HG03432 (cell line): Measurements from ENCODE around the gene RBCK1.

Source experiments
- ATAC-seq: cut with Tn5 transposase; IDR thresholded peaks from one replicate; pipeline ENCODE4 v1.9.1; 2021; ENCODE audit warnings: mild to moderate bottlenecking, moderate library complexity; ENCODE audit not compliant: unreplicated experiment

The RBCK1 gene

DNA sequence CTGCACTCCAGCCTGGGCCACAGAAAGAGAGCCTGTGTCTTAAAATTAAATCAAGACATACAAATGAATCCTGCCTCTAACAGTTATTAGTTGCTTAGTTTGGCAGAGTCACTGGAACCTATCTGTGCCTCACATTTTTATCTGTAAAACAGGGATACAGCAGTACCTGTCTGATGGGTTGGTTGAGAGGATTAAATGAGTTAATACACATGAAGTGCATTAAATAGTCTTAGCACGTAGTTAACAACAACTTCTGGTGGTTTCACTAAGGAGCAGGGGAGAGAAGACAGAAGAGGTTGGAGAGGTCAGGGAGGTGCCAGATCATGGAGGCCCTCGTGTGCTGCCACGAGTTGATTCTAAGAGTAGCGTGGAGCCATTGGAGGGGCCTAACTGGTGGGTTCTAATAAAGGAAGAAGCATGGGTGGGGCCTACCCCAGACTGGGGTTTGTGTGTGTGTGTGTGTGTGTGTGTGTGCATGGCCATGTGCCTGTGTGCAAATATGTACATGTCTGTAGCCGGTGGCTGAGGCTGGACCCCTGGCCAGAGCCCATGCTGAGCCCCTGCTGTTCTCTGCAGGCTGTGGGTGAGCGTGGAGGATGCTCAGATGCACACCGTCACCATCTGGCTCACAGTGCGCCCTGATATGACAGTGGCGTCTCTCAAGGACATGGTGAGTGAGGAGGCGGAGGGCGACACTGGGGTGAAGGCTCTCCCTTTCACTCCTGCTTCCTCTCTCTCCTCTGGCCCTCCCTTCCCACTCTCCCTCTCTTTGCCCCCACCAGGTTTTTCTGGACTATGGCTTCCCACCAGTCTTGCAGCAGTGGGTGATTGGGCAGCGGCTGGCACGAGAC is 9.1 kb downstream of the RBCK1 start:
- no peak for ATAC-seq

GRCh38 chr20:417801-418342 is 9.8 kb downstream of the RBCK1 start:
- no peak for ATAC-seq

GRCh38 chr20:418858-419365 is 10.8 kb downstream of the RBCK1 start:
- no peak for ATAC-seq

- ATAC-seq = no peak
Observed at GRCh38 chr20:419556-420165, 11.6 kb downstream of the RBCK1 start.

GRCh38 chr20:420166-420620 is 12.1 kb downstream of the RBCK1 start:
- ATAC-seq = no peak

GRCh38 chr20:420721-421574 is 12.8 kb downstream of the RBCK1 start:
- no peak for ATAC-seq

DNA sequence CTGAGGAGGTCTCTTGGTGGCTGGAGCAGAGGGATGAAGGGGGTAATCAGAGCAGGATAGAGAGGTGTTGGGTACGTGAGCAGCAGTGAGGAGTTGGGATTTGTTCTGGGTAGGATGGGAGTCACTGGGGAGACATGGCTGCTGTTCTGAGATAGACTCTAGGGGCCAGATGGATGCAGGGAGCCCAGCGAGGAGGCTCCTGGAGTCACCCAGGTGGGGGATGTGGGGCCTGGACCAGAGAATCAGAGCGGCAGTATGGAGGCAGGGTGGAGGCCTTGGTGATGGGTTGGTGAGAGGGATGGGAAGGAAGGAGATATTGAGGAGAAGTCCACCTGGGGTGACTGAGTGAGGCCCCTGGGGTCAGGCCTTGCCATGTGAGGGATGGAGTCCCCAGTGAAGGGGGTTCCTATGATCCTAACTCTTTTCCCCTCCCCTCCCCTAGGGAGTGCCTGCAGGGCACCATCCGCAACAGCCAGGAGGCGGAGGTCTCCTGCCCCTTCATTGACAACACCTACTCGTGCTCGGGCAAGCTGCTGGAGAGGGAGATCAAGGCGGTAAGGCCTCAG is 13.7 kb downstream of the RBCK1 start:
- ATAC-seq = no peak

DNA sequence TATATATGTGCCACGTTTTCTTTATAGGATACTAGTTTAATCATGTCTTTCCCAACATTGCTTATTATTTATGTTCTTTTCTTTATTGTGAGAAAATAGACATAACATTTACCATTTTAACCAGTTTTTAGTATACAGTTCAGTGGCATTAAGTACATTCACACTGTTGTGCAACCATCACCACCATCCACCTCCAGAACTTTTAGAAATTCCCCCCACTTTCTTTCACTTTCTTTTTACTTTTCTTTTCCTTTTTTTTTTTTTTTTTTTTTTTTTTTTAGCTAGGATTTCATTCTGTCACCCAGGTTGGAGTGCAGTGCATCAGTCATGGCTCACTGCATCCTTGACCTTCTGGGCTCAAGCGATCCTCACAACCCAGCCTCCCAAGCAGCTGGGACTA is 18.5 kb downstream of the RBCK1 start:
- no peak for ATAC-seq

GRCh38 chr20:427401-427800 is 19.3 kb downstream of the RBCK1 start:
- no peak for ATAC-seq

GRCh38 chr20:427849-428657 is 20.0 kb downstream of the RBCK1 start:
- no peak for ATAC-seq

DNA sequence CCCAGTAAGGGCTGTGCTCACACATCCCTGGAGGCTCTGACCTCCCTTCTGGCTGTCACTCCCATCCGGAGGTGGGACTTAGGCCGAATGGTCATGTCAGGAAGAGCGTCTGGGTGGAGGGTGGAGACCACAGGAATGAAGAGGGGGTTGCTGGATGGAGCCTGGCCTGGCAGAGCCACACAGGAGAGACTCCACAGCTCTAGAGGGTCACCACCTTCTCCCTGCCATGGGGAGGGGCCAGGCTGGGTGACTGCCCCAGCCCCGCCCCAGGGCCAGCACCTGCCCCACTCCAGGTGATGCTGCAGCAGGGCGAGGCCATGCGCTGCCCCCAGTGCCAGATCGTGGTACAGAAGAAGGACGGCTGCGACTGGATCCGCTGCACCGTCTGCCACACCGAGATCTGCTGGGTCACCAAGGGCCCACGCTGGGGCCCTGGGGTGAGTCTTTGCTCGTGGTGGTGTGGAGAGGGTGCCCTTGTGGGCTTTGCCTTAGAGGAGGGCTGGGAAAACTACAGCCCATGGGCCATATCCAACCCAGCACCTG is 20.6 kb downstream of the RBCK1 start:
- no peak for ATAC-seq

DNA sequence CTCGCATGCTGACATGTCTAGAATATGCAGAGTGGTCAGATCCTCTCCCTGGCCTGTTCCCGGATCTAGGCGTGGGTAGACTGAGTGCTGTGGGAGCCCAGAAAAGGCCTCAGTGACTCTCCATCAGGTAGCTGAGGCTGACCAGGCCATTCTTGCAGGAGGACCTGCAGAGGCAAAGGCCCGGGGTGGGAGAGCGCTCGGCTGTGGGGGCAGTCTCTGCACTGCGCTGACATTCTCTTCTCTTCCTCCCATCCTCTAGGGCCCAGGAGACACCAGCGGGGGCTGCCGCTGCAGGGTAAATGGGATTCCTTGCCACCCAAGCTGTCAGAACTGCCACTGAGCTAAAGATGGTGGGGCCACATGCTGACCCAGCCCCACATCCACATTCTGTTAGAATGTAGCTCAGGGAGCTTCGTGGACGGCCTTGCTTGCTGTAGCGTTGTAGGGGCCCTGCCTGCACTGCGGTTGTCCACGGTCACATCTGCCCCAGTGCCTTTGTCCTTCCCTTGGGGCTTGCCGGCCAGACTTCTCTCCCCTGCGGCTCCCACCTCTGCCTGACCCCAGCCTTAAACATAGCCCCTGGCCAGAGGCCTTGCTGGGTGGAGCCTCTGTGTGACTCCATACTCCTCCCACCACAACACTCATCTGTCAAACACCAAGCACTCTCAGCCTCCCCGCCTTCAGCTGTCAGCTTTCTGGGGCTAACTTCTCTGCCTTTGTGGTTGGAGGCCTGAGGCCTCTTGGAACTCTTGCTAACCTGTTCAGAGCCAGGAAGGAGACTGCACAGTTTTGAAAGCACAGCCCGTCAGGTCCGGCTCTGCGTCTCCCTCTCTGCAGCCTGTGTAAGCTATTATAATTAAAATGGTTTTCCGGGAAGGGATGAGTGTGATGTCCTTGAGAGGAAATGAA is 22.2 kb downstream of the RBCK1 start:
- no peak for ATAC-seq

GRCh38 chr20:431012-431904 is 23.2 kb downstream of the RBCK1 start:
- ATAC-seq = no peak

- no peak for ATAC-seq
Observed at GRCh38 chr20:432208-432607, 24.1 kb downstream of the RBCK1 start.

GRCh38 chr20:432677-433299 is 24.7 kb downstream of the RBCK1 start:
- no peak for ATAC-seq

GRCh38 chr20:433300-433975 is 25.3 kb downstream of the RBCK1 start:
- peak; percentile 87 for ATAC-seq
